K562 (cell line): Measurements from ENCODE around the gene OBSCN. TPM values are rescaled to one million over a fixed set of nuclear protein-coding genes. Genes with fewer than 3 reads are reported as not detected.

Source experiments
- ATAC-seq: fragments of 200-7000 bp; cut with Tn5 transposase; 3 replicates; pipeline ENCODE4 v1.9.1; 2020; ENCODE audit warnings: moderate library complexity
- BruUV-seq: library from RNA; stranded (reverse); fragments of 400-500 nt; replicated peaks from 2 replicates; lab custom pipeline; 2021; lab: Mats Ljungman, UMichigan
- CTCF ChIA-PET: fragments of 300-600 bp; formaldehyde crosslinking; extraction: SDS; loops from one replicate; lab custom pipeline; 2021; ENCODE audit warnings: low intra/inter-chr PET ratio; lab: Yijun Ruan, JAX
- POLR2A ChIA-PET: fragments of 300-600, 350-650 bp; sonication (Branson Sonifier 250); formaldehyde crosslinking; extraction: SDS; loops from one replicate; lab custom pipeline; 2021; ENCODE audit warnings: antibody characterized with exemption, inconsistent platforms; lab: Yijun Ruan, JAX
- DNase-seq, 4 experiments: peaks; one replicate each; pipeline versions ENCODE4 v3.0.0 to v3.0.0-alpha.2; 2011 to 2018; ENCODE audit warnings: low spot score in 3 of 4, mixed read lengths in 3 of 4; ENCODE audit errors: extremely low read depth in 1 of 4
- FAIRE-seq: peaks from 2 replicates; lab custom pipeline; 2011; peaks lifted over from hg19 to GRCh38; lab: Jason Lieb, UNC
- H2AFZ ChIP-seq: 2 replicates; pipeline ENCODE4 v1.6.0; 2011; ENCODE audit warnings: low read depth, low read length, control low read depth, inconsistent platforms
- H3K27ac ChIP-seq: fragments of 200-600 bp; 3 replicates; pipeline ENCODE4 v1.8.0; 2011; ENCODE audit warnings: low read depth, mild to moderate bottlenecking, control low read depth, inconsistent platforms, low read length, moderate library complexity, mixed read lengths; ENCODE audit errors: extremely low read depth
- H3K27me3 ChIP-seq, 2 experiments: fragments of 300-600 bp in 1 of 2; 2 replicates in 1 of 2; 3 replicates in 1 of 2; pipeline versions ENCODE4 v1.6.0 to v1.8.0; 2011; ENCODE audit warnings: inconsistent platforms in 2 of 2, low read length in 2 of 2, mild to moderate bottlenecking in 1 of 2, mixed read lengths in 1 of 2, moderate library complexity in 1 of 2; ENCODE audit not compliant: control insufficient read depth in 2 of 2, insufficient read depth in 2 of 2
- H3K36me3 ChIP-seq: fragments of 300-600 bp; 3 replicates; pipeline ENCODE4 v1.8.0; 2011; ENCODE audit warnings: mild to moderate bottlenecking, low read length, inconsistent platforms; ENCODE audit not compliant: control insufficient read depth, insufficient read depth
- H3K4me1 ChIP-seq, 2 experiments: fragments of 200-600 bp in 1 of 2; replicated peaks in 1 of 2; 2 replicates in 1 of 2; 3 replicates in 1 of 2; pipeline versions ENCODE4 v1.5.1 to v1.8.0; 2011; ENCODE audit warnings: inconsistent platforms in 2 of 2, low read length in 2 of 2, mild to moderate bottlenecking in 1 of 2, mixed read lengths in 1 of 2, moderate library complexity in 1 of 2; ENCODE audit not compliant: control insufficient read depth in 2 of 2, insufficient read depth in 2 of 2
- H3K4me2 ChIP-seq: 2 replicates; pipeline ENCODE4 v1.6.1; 2011; ENCODE audit warnings: low read length, control low read depth, inconsistent platforms, mixed read lengths; ENCODE audit not compliant: insufficient read depth
- H3K4me3 ChIP-seq: fragments of 200-600 bp; sonication (generic), shearing (Covaris generic); 2 replicates; pipeline ENCODE4 v1.5.1; 2016; ENCODE audit warnings: control low read depth, inconsistent platforms
- H3K79me2 ChIP-seq: fragments of 200-600 bp; 3 replicates; pipeline ENCODE4 v1.8.0; 2011; ENCODE audit warnings: low read length, inconsistent platforms; ENCODE audit not compliant: control insufficient read depth, insufficient read depth
- H3K9ac ChIP-seq, 2 experiments: 2 replicates each; pipeline versions ENCODE4 v1.6.0 to v1.6.1; 2011; ENCODE audit warnings: low read depth in 2 of 2, low read length in 2 of 2, control low read depth in 1 of 2, inconsistent platforms in 1 of 2, mild to moderate bottlenecking in 1 of 2, mixed read lengths in 1 of 2; ENCODE audit not compliant: insufficient read depth in 1 of 2
- H3K9me1 ChIP-seq: one replicate; pipeline ENCODE4 v1.6.0; 2011; ENCODE audit warnings: inconsistent platforms, mild to moderate bottlenecking, low read length, moderate library complexity; ENCODE audit not compliant: control insufficient read depth, insufficient read depth
- H3K9me3 ChIP-seq: replicated peaks from 2 replicates; pipeline ENCODE4 v1.5.1; 2011; ENCODE audit warnings: low read depth, low read length, inconsistent platforms; ENCODE audit not compliant: control insufficient read depth, insufficient read depth
- H4K20me1 ChIP-seq: replicated peaks from 2 replicates; pipeline ENCODE4 v1.6.1; 2011; ENCODE audit warnings: low read length, inconsistent platforms, mixed read lengths; ENCODE audit not compliant: control insufficient read depth, insufficient read depth
- GATAD2B ChIP-seq: fragments of 450-650 bp; IDR thresholded peaks from 2 replicates; pipeline ENCODE4 v1.6.1; 2017; ENCODE audit warnings: mild to moderate bottlenecking, borderline replicate concordance
- HMGN3 ChIP-seq: IDR thresholded peaks from 2 replicates; pipeline ENCODE4 v1.6.1; 2011; ENCODE audit warnings: borderline replicate concordance, low read depth, mild to moderate bottlenecking, mixed read lengths, low read length; ENCODE audit not compliant: insufficient read length; ENCODE audit errors: extremely low read depth
- MEF2A ChIP-seq: IDR thresholded peaks from 2 replicates; pipeline ENCODE4 v1.6.1; 2011; ENCODE audit warnings: low read depth, mild to moderate bottlenecking, low read length, moderate library complexity; ENCODE audit not compliant: control insufficient read depth
- POLR2H ChIP-seq: IDR thresholded peaks from 2 replicates; pipeline ENCODE4 v1.6.1; 2016; ENCODE audit warnings: missing genetic modification characterization, low read depth, mild to moderate bottlenecking, control low read depth, missing compliant biosample characterization, moderate library complexity
- SMARCA4 ChIP-seq: fragments of 450-650 bp; IDR thresholded peaks from 2 replicates; pipeline ENCODE4 v1.6.1; 2016
- VEZF1 ChIP-seq: fragments of 200-800 bp; sonication (Bioruptor generic); IDR thresholded peaks from 2 replicates; pipeline ENCODE4 v1.6.1; 2017; ENCODE audit warnings: missing genetic modification characterization, missing compliant biosample characterization
- ZNF584 ChIP-seq: fragments of 200-800 bp; sonication (Bioruptor generic); IDR thresholded peaks from 2 replicates; pipeline ENCODE4 v1.6.1; 2016; ENCODE audit warnings: low read depth, mild to moderate bottlenecking, missing genetic modification characterization, missing compliant biosample characterization
- WGBS: fragments of 100-300 bp; shearing (Covaris generic); methylation state at CpG from one replicate; pipeline ENCODE4 v1.1.6; 2016; ENCODE audit warnings: low coverage, mixed read lengths; ENCODE audit not compliant: insufficient coverage; ENCODE audit errors: missing lambda C conversion rate; 5-methylcytosine and 5-hydroxymethylcytosine counted together
- in situ Hi-C: fragments of 300-500 bp; cut with MboI; formaldehyde crosslinking; loops from 4 replicates; pipeline ENCODE4 v1.15.0; 2018; ENCODE audit warnings: inconsistent platforms, mixed read lengths
- intact Hi-C: fragments of 100-400 bp; cut with micrococcal nuclease; formaldehyde crosslinking; loops from 2 replicates; pipeline ENCODE4 v1.14.2; 2022
- polyA plus RNA-seq, 8 experiments: library from polyadenylated mRNA; depleted of rRNA in 4 of 8; stranded (reverse) in 5 of 8; unstranded in 3 of 8; fragments of >200 nt; fragmentation: Nextera tagmentation in 2 of 8; fragmentation: Illumina TruSeq in 1 of 8; extraction: Ambion mirVana in 2 of 8; extraction: Trizol in 1 of 8; gene quantifications; 2 replicates each; pipeline versions ENCODE4 v1.2.1 to v1.2.3, GENCODE V29; 2011 to 2014; ENCODE audit warnings: inconsistent platforms in 1 of 8, missing spikeins in 1 of 8
- total RNA-seq, 7 experiments: library from RNA; depleted of rRNA in 6 of 7; stranded (reverse); fragments of >200 nt in 6 of 7; fragmentation: Illumina TruSeq in 2 of 7; extraction: Trizol in 2 of 7; gene quantifications; 2 replicates each; pipeline versions ENCODE4 v1.2.1 to v1.2.3, GENCODE V29; 2011 to 2021; ENCODE audit warnings: low replicate concordance in 1 of 7
- TF ChIP-seq, protein P1 (sequence below): IDR thresholded peaks from 2 replicates; pipeline ENCODE4 v1.6.1; 2014; ENCODE audit warnings: antibody characterized with exemption
- TF ChIP-seq, protein P2 (sequence below): fragments of 250-450 bp; sonication (Bioruptor Pico); IDR thresholded peaks from 2 replicates; pipeline ENCODE4 v1.4.0; 2020; ENCODE audit warnings: mild to moderate bottlenecking, moderate library complexity

Gene OBSCN
- total and polyA plus RNA-seq, 9 of the 15 experiments (the other 6 are each of a cell fraction or from before 2014, with no cell fraction given): 0.18 to 19.7 (median 3.6) TPM

- TF ChIP-seq GATAD2B: no peak
- peak; percentile 92 for TF ChIP-seq VEZF1
- no peak for TF ChIP-seq ZNF584 (CRISPR knock-in tag)
- TF ChIP-seq, all 486 proteins: peak for 81
Observed at GRCh38 chr1:228212966-228213844, 5.4 kb downstream of the OBSCN start (continued).

GRCh38 chr1:228213917-228214808 is 6.3 kb downstream of the OBSCN start:
- Histone ChIP-seq H3K9me1 (no peaks in the 10 kb centered on the region), H3K27me3 (no peaks in the 10 kb centered on the region; a peak in 1 of 5 replicates), H3K79me2 (no peaks in the 10 kb centered on the region), H3K4me2 (peak overlapping the region; percentile 43; the same call in 1 of the 2 replicates), H3K4me1 (peaks cover 0 to 58% of the 10 kb centered on the region in 2 experiments; a peak in 3 of 5 replicates), H2AFZ (no peak overlapping the region), H3K4me3 (peak overlapping the region; percentile 55), H3K27ac (no peak overlapping the region), H4K20me1 (0 out of 2 replicates have a peak, but pooled peaks cover 2% of the 10 kb centered on the region), H3K36me3 (no peaks in the 10 kb centered on the region), H3K9ac (peak overlapping the region in 1 of 2 experiments; percentile 80; a peak in 2 of 4 replicates), H3K9me3 (peaks cover 3% of the 10 kb centered on the region; the same call in 1 of the 2 replicates)
- intact Hi-C loops: loop anchor here (1.0 to 5.0 kb wide), 2 partner anchors 83 to 303 kb away; no protein-coding TSS in a partner anchor
- POLR2A ChIA-PET: interaction anchor here (0.5 to 1.6 kb wide), 7 partner anchors 10 to 407 kb away, joined by 3 to 6 read pairs (median 3); no protein-coding TSS in a partner anchor
- DNase-seq (peak in 1 of 4 experiments; percentile 40), FAIRE-seq (no peak), ATAC-seq (no peak)
- CTCF ChIA-PET: interaction anchor here (1.2 to 2.4 kb wide), 2 partner anchors 299 to 302 kb away, joined by 3 to 15 read pairs; no protein-coding TSS in a partner anchor
- in situ Hi-C loops: no loop called here
- TSS peak; percentile 69 for BruUV-seq
- WGBS: 62% methylated on average over 38 of the region's 48 CpGs
- TF ChIP-seq SMARCA4: no peak
- TF ChIP-seq, protein P1, sequence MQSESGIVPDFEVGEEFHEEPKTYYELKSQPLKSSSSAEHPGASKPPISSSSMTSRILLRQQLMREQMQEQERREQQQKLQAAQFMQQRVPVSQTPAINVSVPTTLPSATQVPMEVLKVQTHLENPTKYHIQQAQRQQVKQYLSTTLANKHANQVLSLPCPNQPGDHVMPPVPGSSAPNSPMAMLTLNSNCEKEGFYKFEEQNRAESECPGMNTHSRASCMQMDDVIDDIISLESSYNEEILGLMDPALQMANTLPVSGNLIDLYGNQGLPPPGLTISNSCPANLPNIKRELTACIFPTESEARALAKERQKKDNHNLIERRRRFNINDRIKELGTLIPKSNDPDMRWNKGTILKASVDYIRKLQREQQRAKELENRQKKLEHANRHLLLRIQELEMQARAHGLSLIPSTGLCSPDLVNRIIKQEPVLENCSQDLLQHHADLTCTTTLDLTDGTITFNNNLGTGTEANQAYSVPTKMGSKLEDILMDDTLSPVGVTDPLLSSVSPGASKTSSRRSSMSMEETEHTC: no peak
- TF ChIP-seq HMGN3: peak; percentile 19
- TF ChIP-seq, protein P2, sequence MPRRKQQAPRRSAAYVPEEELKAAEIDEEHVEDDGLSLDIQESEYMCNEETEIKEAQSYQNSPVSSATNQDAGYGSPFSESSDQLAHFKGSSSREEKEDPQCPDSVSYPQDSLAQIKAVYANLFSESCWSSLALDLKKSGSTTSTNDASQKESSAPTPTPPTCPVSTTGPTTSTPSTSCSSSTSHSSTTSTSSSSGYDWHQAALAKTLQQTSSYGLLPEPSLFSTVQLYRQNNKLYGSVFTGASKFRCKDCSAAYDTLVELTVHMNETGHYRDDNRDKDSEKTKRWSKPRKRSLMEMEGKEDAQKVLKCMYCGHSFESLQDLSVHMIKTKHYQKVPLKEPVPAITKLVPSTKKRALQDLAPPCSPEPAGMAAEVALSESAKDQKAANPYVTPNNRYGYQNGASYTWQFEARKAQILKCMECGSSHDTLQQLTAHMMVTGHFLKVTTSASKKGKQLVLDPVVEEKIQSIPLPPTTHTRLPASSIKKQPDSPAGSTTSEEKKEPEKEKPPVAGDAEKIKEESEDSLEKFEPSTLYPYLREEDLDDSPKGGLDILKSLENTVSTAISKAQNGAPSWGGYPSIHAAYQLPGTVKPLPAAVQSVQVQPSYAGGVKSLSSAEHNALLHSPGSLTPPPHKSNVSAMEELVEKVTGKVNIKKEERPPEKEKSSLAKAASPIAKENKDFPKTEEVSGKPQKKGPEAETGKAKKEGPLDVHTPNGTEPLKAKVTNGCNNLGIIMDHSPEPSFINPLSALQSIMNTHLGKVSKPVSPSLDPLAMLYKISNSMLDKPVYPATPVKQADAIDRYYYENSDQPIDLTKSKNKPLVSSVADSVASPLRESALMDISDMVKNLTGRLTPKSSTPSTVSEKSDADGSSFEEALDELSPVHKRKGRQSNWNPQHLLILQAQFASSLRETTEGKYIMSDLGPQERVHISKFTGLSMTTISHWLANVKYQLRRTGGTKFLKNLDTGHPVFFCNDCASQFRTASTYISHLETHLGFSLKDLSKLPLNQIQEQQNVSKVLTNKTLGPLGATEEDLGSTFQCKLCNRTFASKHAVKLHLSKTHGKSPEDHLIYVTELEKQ (CRISPR knock-in tag): no peak
- no peak for TF ChIP-seq POLR2H (tag)
- no peak for TF ChIP-seq MEF2A
